OCI-LY7 (cell line): ENCODE measurements around the gene GPR32. TPM values are rescaled to one million over a fixed set of nuclear protein-coding genes. Genes with fewer than 3 reads are reported as not detected.

Experiments used
- BruUV-seq: library from RNA; stranded (reverse); fragments of 400-500 nt; replicated peaks from 2 replicates; lab custom pipeline; 2021; lab: Mats Ljungman, UMichigan
- CTCF ChIA-PET: fragments of 300-600 bp; sonication (Branson Sonifier 250); formaldehyde crosslinking; loops from one replicate; lab custom pipeline; 2022; ENCODE audit warnings: antibody characterized with exemption; ENCODE audit not compliant: unreplicated experiment; lab: Charles Lee
- POLR2A ChIA-PET: fragments of 300-600 bp; sonication (Branson Sonifier 250); formaldehyde crosslinking; loops from one replicate; lab custom pipeline; 2022; ENCODE audit warnings: antibody characterized with exemption; lab: Charles Lee
- DNase-seq: peaks from one replicate; pipeline ENCODE4 v3.0.0-alpha.2; 2015; ENCODE audit warnings: low spot score
- H2AFZ ChIP-seq: fragments of 200-600 bp; sonication (generic), shearing (Covaris generic); 2 replicates; pipeline ENCODE4 v1.6.1; 2014; ENCODE audit warnings: mild to moderate bottlenecking, antibody characterized with exemption, low read length, moderate library complexity
- H3K27ac ChIP-seq: fragments of 200-600 bp; sonication (generic); 2 replicates; pipeline ENCODE4 v1.5.1; 2014; ENCODE audit warnings: mixed run types, low read depth, mild to moderate bottlenecking, moderate library complexity, low read length, inconsistent platforms; ENCODE audit not compliant: poor library complexity, severe bottlenecking
- H3K36me3 ChIP-seq: fragments of 200-600 bp; sonication (generic); 2 replicates; pipeline ENCODE4 v1.6.1; 2014; ENCODE audit warnings: mild to moderate bottlenecking, antibody characterized with exemption, low read length, moderate library complexity, mixed read lengths; ENCODE audit not compliant: insufficient read depth
- H3K4me1 ChIP-seq: fragments of 200-600 bp; sonication (generic); 2 replicates; pipeline ENCODE4 v1.5.1; 2014; ENCODE audit warnings: mild to moderate bottlenecking, low read length; ENCODE audit not compliant: insufficient read depth, poor library complexity, severe bottlenecking
- H3K4me2 ChIP-seq: fragments of 200-600 bp; sonication (generic); 2 replicates; pipeline ENCODE4 v1.6.1; 2014; ENCODE audit warnings: mild to moderate bottlenecking, low read length
- H3K4me3 ChIP-seq: fragments of 200-600 bp; sonication (generic); 2 replicates; pipeline ENCODE4 v1.5.1; 2014; ENCODE audit warnings: mild to moderate bottlenecking, low read depth, low read length; ENCODE audit not compliant: poor library complexity, severe bottlenecking
- H3K79me2 ChIP-seq: fragments of 200-600 bp; sonication (generic); 2 replicates; pipeline ENCODE4 v1.6.1; 2016; ENCODE audit warnings: low read depth, mild to moderate bottlenecking, low read length, moderate library complexity, mixed read lengths; ENCODE audit not compliant: insufficient read depth
- H3K9me2 ChIP-seq: fragments of 200-600 bp; sonication (generic); 2 replicates; pipeline ENCODE4 v1.6.1; 2016; ENCODE audit warnings: mild to moderate bottlenecking, low read length, mixed read lengths; ENCODE audit not compliant: insufficient read depth
- H3K9me3 ChIP-seq: fragments of 200-600 bp; sonication (generic); 2 replicates; pipeline ENCODE4 v1.6.1; 2014; ENCODE audit warnings: mild to moderate bottlenecking, mixed run types, low read length, mixed read lengths
- H4K20me1 ChIP-seq: fragments of 200-600 bp; sonication (generic); 2 replicates; pipeline ENCODE4 v1.6.1; 2014; ENCODE audit warnings: mild to moderate bottlenecking, antibody characterized with exemption, low read length, moderate library complexity, mixed read lengths; ENCODE audit not compliant: insufficient read depth
- CTCF ChIP-seq: fragments of 200-600 bp; sonication (generic); conservative IDR thresholded peaks from 2 replicates; pipeline ENCODE4 v1.5.1; 2014; ENCODE audit warnings: mild to moderate bottlenecking, antibody characterized with exemption, low read length, moderate library complexity, mixed read lengths
- EZH2phosphoT487 ChIP-seq: fragments of 200-600 bp; sonication (generic); IDR thresholded peaks from 2 replicates; pipeline ENCODE4 v1.6.1; 2018; ENCODE audit warnings: low read depth, borderline replicate concordance, mild to moderate bottlenecking, mixed run types, antibody characterized with exemption, low read length, moderate library complexity, mixed read lengths
- intact Hi-C: fragments of 100-400 bp; cut with micrococcal nuclease; formaldehyde crosslinking; loops from one replicate; pipeline ENCODE4 v1.10.0; 2022; ENCODE audit not compliant: unreplicated experiment
- total RNA-seq, 2 experiments: library from RNA; depleted of rRNA in 1 of 2; stranded (reverse); fragments of >200 nt in 1 of 2; shearing (Covaris generic) in 1 of 2; gene quantifications; 2 replicates each; pipeline ENCODE4 v1.2.3, GENCODE V29; 2014 to 2022

Gene GPR32
- total RNA-seq, 2 experiments from 2014 or later, result not detected

DNA sequence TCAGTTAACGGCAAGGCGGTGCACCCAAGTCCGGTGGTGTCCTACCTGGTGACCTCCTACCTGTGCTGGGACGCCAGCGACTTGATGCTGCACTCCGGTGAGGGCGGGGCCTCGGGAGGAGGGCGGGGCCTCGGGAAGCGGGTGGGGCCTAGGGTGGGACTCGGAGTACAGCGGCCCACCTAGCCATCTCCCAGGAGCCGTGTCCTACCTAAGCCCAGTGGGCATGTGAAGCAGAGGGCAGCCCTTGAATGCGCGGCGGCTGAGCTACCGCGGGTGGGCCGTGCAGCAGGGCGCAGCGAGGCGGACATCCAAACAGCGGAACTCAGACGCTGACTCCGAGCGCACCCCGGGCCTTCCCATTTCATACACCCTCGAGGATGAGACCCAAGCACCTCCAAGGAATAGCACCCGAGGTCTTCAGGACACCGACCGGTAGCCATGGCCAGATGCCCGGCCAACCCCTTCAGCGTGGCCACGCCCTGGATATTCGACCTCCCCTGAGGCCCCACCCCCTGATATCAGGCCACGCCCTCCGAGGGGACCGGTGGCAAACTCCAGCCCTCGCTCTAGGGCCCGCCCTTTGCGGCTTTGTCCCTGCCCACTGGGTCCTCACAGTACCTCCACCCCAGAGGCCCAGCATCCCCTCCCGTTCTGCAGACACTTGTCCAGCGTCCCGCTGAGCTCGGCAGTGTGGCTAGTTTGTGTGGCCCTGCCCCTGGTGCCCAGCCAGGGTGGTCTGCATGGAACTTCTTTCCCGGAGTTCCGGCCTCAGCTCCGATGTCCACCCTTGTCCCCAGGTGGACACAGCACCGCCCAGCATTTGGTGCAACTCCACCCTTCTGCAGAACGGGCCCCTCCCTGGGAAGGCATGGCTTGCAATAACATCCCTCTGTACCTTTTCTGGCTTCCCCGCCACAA lies 47.9 kb downstream of the GPR32 start:
- no peaks in the 10 kb centered on the region for H3K9me2 ChIP-seq
- ChIA-PET POLR2A (no interaction called here), CTCF (no interaction called here)
- peak; percentile 71 for DNase-seq
- no peaks in the 10 kb centered on the region for H3K79me2 ChIP-seq
- H3K4me1 ChIP-seq, result peaks cover 30% of the 10 kb centered on the region
- H2AFZ ChIP-seq, result peak overlapping the region; percentile 95
- no peaks in the 10 kb centered on the region for H3K9me3 ChIP-seq
- intact Hi-C loops, result loop anchor here (2.0 kb wide), 1 partner anchor 13 kb away; no protein-coding TSS in a partner anchor
- no peak overlapping the region for H3K27ac ChIP-seq
- BruUV-seq, result no TSS peak
- H4K20me1 ChIP-seq, result no peaks in the 10 kb centered on the region
- H3K4me2 ChIP-seq, result peak overlapping the region; percentile 83
- H3K36me3 ChIP-seq, result no peaks in the 10 kb centered on the region
- H3K4me3 ChIP-seq, result peak overlapping the region; percentile 71
- TF ChIP-seq EZH2phosphoT487 (no peak), CTCF (no peak)

DNA sequence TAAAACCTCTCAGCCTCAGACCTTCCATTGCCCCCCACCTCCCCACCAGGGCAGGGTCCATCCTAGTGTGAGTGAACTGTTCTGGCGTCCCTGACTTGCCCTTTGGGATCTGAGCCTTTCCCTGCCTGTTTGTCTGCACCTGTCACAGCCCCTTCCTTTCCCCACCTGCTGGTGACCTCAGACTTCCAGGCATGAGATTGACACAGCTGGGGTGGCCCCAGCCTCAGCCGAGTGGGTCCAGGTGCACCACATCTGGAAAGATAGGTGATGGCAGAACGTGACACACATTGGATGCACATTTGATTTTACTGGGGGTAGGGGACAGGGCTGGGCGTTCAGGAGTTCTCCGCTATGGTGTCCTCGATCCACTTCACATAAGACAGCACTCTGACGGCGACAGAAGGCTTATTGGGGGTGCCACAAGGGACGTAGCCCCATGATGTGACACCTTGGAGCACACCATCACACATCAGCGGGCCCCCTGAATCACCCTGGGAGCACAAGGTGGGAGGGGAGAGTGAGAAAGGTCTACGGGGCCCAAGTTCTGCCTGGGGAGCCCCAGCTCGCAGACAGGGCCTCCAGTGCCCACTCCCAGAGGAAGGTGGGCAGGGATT lies 48.7 kb downstream of the GPR32 start:
- Histone ChIP-seq H3K79me2 (no peaks in the 10 kb centered on the region), H3K4me1 (peaks cover 30% of the 10 kb centered on the region), H3K4me2 (peak overlapping the region; percentile 83), H3K36me3 (no peaks in the 10 kb centered on the region), H3K27ac (no peak overlapping the region), H2AFZ (no peak overlapping the region), H3K9me2 (no peaks in the 10 kb centered on the region), H4K20me1 (no peaks in the 10 kb centered on the region), H3K9me3 (no peaks in the 10 kb centered on the region), H3K4me3 (no peak overlapping the region)
- no peak for TF ChIP-seq EZH2phosphoT487
- TF ChIP-seq CTCF, result no peak
- no TSS peak for BruUV-seq
- intact Hi-C loops, result loop anchor here (2.0 kb wide), 1 partner anchor 14 kb away; no protein-coding TSS in a partner anchor
- CTCF ChIA-PET, result no interaction called here
- peak; percentile 51 for DNase-seq
- POLR2A ChIA-PET, result no interaction called here
